ENCODE measurements around the gene ABTB2. TPM values are rescaled to one million over a fixed set of nuclear protein-coding genes. Genes with fewer than 3 reads are reported as not detected.

ABTB2 gene
- total and polyA plus RNA-seq, 2 of the 8 experiments (the other 6 are each of a cell fraction or from before 2014, with no cell fraction given) = 7.7 to 10.2 TPM

DNA sequence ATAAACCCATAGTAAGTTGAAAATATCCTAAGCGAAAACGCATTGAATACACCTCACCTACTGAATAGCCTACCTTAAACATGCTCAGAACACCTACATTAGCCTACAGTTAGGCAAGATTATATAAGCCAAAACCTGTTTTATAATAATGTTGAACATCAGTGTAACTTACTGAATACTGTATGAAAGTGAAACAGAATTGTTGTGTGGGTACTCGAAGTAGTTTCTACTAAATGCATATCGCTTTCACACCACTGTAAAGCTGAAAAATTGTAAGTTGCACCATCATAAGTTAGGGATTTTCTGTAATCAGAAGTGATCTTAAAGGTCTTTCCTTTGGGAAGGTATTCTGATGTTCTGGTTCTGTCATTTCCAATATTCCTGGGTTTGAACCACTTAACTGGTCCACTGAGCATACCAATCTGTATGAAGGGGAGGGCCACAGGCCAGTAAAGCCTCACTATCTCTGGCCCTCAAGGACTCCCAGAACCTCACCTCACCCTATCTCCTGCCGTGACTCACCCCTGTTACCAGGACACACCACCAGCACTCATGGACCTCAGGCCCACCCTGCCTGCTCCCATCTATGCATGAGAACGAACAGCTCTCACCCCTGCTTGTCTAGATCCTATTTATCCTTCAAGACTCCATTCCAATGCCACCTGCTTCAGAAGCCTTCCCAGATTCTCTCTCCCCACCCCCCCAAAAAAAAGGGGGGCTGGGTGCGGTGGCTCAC lies 182.4 kb downstream of the ABTB2 start (continued):
- TF ChIP-seq CHD2 (IDR thresholded peaks at IDR 0.05; ENCODE audit: low read length) = no peak
- TF ChIP-seq CBX5 (IDR thresholded peaks at IDR 0.05; ENCODE audit: low read depth, low read length) = no peak
- TF ChIP-seq, protein P1, sequence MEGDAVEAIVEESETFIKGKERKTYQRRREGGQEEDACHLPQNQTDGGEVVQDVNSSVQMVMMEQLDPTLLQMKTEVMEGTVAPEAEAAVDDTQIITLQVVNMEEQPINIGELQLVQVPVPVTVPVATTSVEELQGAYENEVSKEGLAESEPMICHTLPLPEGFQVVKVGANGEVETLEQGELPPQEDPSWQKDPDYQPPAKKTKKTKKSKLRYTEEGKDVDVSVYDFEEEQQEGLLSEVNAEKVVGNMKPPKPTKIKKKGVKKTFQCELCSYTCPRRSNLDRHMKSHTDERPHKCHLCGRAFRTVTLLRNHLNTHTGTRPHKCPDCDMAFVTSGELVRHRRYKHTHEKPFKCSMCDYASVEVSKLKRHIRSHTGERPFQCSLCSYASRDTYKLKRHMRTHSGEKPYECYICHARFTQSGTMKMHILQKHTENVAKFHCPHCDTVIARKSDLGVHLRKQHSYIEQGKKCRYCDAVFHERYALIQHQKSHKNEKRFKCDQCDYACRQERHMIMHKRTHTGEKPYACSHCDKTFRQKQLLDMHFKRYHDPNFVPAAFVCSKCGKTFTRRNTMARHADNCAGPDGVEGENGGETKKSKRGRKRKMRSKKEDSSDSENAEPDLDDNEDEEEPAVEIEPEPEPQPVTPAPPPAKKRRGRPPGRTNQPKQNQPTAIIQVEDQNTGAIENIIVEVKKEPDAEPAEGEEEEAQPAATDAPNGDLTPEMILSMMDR (IDR thresholded peaks at IDR 0.05; ENCODE audit: control extremely low read depth in 1 of 3, insufficient read depth in 1 of 3, low read depth in 1 of 3, low read length in 3 of 3) = no peak
- TF ChIP-seq JUND (IDR thresholded peaks at IDR 0.05; ENCODE audit: low read length) = no peak
